ENCODE data around the gene RASGRP3. TPM values are rescaled to one million over a fixed set of nuclear protein-coding genes. Genes with fewer than 3 reads are reported as not detected.

The RASGRP3 gene
- total RNA-seq, 2 experiments from 2014 or later = 3.9 to 4.5 TPM

- H3K36me3 Mint-ChIP-seq (ENCODE audit: low read depth) = peaks cover 8% of the 10 kb centered on the region
- ChIA-PET POLR2A (interaction anchor here (0.6 kb wide), 1 partner anchor 55 kb away, joined by 4 read pairs; no protein-coding TSS in a partner anchor), CTCF (interaction anchor here (2.4 kb wide), 1 partner anchor 9 kb away, joined by 17 read pairs; the partner anchor contains the start of gene RASGRP3)
These were observed 8.6 kb downstream of the RASGRP3 start for GRCh38 chr2:33485051-33485450.

GRCh38 chr2:33486544-33486943 lies 10.1 kb downstream of the RASGRP3 start:
- CTCF ChIA-PET = interaction anchor here (0.8 to 2.4 kb wide), 2 partner anchors 10 to 670 kb away, joined by 3 to 17 read pairs; partner anchors contain the start of gene RASGRP3
- H3K4me1 Mint-ChIP-seq = peaks cover 25% of the 10 kb centered on the region
- H3K9me3 Mint-ChIP-seq (ENCODE audit: low read depth) = no peaks in the 10 kb centered on the region
- no peak overlapping the region for H3K27ac Mint-ChIP-seq
- peaks cover 1% of the 10 kb centered on the region for H3K27me3 Mint-ChIP-seq
- intact Hi-C loops (cut with DNase I, micrococcal nuclease) = no loop called here
- POLR2A ChIA-PET = no interaction called here
- DNase-seq (no peak), ATAC-seq (no peak)
- peaks cover 8% of the 10 kb centered on the region for H3K36me3 Mint-ChIP-seq (ENCODE audit: low read depth)
- no peak overlapping the region for H3K4me3 Mint-ChIP-seq

More at GRCh38 chr2:33485051-33485450, 8.6 kb downstream of the RASGRP3 start:
- peaks cover 25% of the 10 kb centered on the region for H3K4me1 Mint-ChIP-seq
- H3K4me3 Mint-ChIP-seq = no peak overlapping the region
- no peak overlapping the region for H3K27ac Mint-ChIP-seq
- DNase-seq = no peak
- ATAC-seq = no peak
- no peaks in the 10 kb centered on the region for H3K9me3 Mint-ChIP-seq (ENCODE audit: low read depth)
- H3K27me3 Mint-ChIP-seq = peaks cover 1% of the 10 kb centered on the region
- intact Hi-C loops (cut with DNase I, micrococcal nuclease) = no loop called here

GRCh38 chr2:33488178-33488690 lies 11.8 kb downstream of the RASGRP3 start:
- peaks cover 4% of the 10 kb centered on the region for H3K27me3 Mint-ChIP-seq
- ChIA-PET POLR2A (interaction anchor here (1.0 kb wide), 1 partner anchor 12 kb away, joined by 4 read pairs; the partner anchor contains the start of gene RASGRP3), CTCF (interaction anchor here (0.6 to 1.8 kb wide), 4 partner anchors 9 to 184 kb away, joined by 3 to 4 read pairs (median 4); no protein-coding TSS in a partner anchor)
- peaks cover 8% of the 10 kb centered on the region for H3K36me3 Mint-ChIP-seq (ENCODE audit: low read depth)
- ATAC-seq (peak; percentile 43), DNase-seq (no peak)
- no peaks in the 10 kb centered on the region for H3K9me3 Mint-ChIP-seq (ENCODE audit: low read depth)
- intact Hi-C loops (cut with DNase I, micrococcal nuclease) = loop anchor here in 1 of 2 experiments (1.0 kb wide), 1 partner anchor 11 kb away; no protein-coding TSS in a partner anchor
- H3K27ac Mint-ChIP-seq = peak overlapping the region; percentile 4
- H3K4me1 Mint-ChIP-seq = peaks cover 25% of the 10 kb centered on the region
- no peak overlapping the region for H3K4me3 Mint-ChIP-seq

- H3K4me3 Mint-ChIP-seq = no peak overlapping the region
- no peaks in the 10 kb centered on the region for H3K9me3 Mint-ChIP-seq (ENCODE audit: low read depth)
- ChIA-PET CTCF (interaction anchor here (0.6 to 1.8 kb wide), 2 partner anchors 9 to 185 kb away, joined by 3 to 4 read pairs; no protein-coding TSS in a partner anchor), POLR2A (interaction anchor here (1.0 kb wide), 1 partner anchor 13 kb away, joined by 4 read pairs; the partner anchor contains the start of gene RASGRP3)
- intact Hi-C loops (cut with DNase I, micrococcal nuclease) = loop anchor here in 1 of 2 experiments (1.0 kb wide), 1 partner anchor 12 kb away; no protein-coding TSS in a partner anchor
- peaks cover 22% of the 10 kb centered on the region for H3K4me1 Mint-ChIP-seq
- peak overlapping the region; percentile 4 for H3K27ac Mint-ChIP-seq
- H3K27me3 Mint-ChIP-seq = peaks cover 4% of the 10 kb centered on the region
- peak; percentile 64 for ATAC-seq
- no peak for DNase-seq
- peaks cover 8% of the 10 kb centered on the region for H3K36me3 Mint-ChIP-seq (ENCODE audit: low read depth)
These were observed 12.5 kb downstream of the RASGRP3 start for GRCh38 chr2:33488715-33489540.

- no peak for DNase-seq
- Mint-ChIP-seq H3K27me3 (peaks cover 4% of the 10 kb centered on the region), H3K4me3 (no peak overlapping the region), H3K27ac (no peak overlapping the region), H3K36me3 (ENCODE audit: low read depth) (peaks cover 8% of the 10 kb centered on the region), H3K4me1 (peaks cover 19% of the 10 kb centered on the region), H3K9me3 (ENCODE audit: low read depth) (no peaks in the 10 kb centered on the region)
- ChIA-PET CTCF (interaction anchor here (0.6 to 1.2 kb wide), 3 partner anchors 9 to 93 kb away, joined by 3 to 5 read pairs (median 3); partner anchors contain the start of gene RASGRP3), POLR2A (interaction anchor here (0.6 kb wide), 1 partner anchor 638 kb away, joined by 4 read pairs; no protein-coding TSS in a partner anchor)
- intact Hi-C loops (cut with DNase I, micrococcal nuclease) = no loop called here
- ATAC-seq = no peak
These were observed 13.5 kb downstream of the RASGRP3 start for GRCh38 chr2:33489835-33490431.

GRCh38 chr2:33491441-33492084 lies 15.1 kb downstream of the RASGRP3 start:
- CTCF ChIA-PET = interaction anchor here (0.6 kb wide), 1 partner anchor 12 kb away, joined by 3 read pairs; no protein-coding TSS in a partner anchor
- Mint-ChIP-seq H3K27me3 (peaks cover 4% of the 10 kb centered on the region), H3K4me1 (peaks cover 34% of the 10 kb centered on the region), H3K9me3 (ENCODE audit: low read depth) (no peaks in the 10 kb centered on the region), H3K27ac (no peak overlapping the region), H3K4me3 (no peak overlapping the region), H3K36me3 (ENCODE audit: low read depth) (peaks cover 3% of the 10 kb centered on the region)
- intact Hi-C loops (cut with DNase I, micrococcal nuclease) = no loop called here
- DNase-seq (no peak), ATAC-seq (no peak)
- POLR2A ChIA-PET = no interaction called here

GRCh38 chr2:33492399-33493134 lies 16.1 kb downstream of the RASGRP3 start:
- intact Hi-C loops (cut with DNase I, micrococcal nuclease) = no loop called here
- H3K4me1 Mint-ChIP-seq = peaks cover 41% of the 10 kb centered on the region
- CTCF ChIA-PET = interaction anchor here (0.9 to 1.1 kb wide), 3 partner anchors 10 to 106 kb away, joined by 3 read pairs; no protein-coding TSS in a partner anchor
- POLR2A ChIA-PET = no interaction called here
- H3K36me3 Mint-ChIP-seq (ENCODE audit: low read depth) = no peaks in the 10 kb centered on the region
- no peak overlapping the region for H3K27ac Mint-ChIP-seq
- peaks cover 4% of the 10 kb centered on the region for H3K27me3 Mint-ChIP-seq
- H3K4me3 Mint-ChIP-seq = no peak overlapping the region
- ATAC-seq (no peak), DNase-seq (no peak)
- H3K9me3 Mint-ChIP-seq (ENCODE audit: low read depth) = no peaks in the 10 kb centered on the region

- intact Hi-C loops (cut with DNase I, micrococcal nuclease) = no loop called here
- ChIA-PET CTCF (interaction anchor here (1.0 to 1.2 kb wide), 2 partner anchors 11 to 89 kb away, joined by 3 read pairs; no protein-coding TSS in a partner anchor), POLR2A (no interaction called here)
- no peak overlapping the region for H3K4me3 Mint-ChIP-seq
- H3K27ac Mint-ChIP-seq = no peak overlapping the region
- H3K27me3 Mint-ChIP-seq = peaks cover 5% of the 10 kb centered on the region
- ATAC-seq (peak; percentile 48), DNase-seq (no peak)
- H3K4me1 Mint-ChIP-seq = peaks cover 39% of the 10 kb centered on the region
- H3K36me3 Mint-ChIP-seq (ENCODE audit: low read depth) = no peaks in the 10 kb centered on the region
- H3K9me3 Mint-ChIP-seq (ENCODE audit: low read depth) = no peaks in the 10 kb centered on the region
These were observed 17.8 kb downstream of the RASGRP3 start for GRCh38 chr2:33494155-33494779.

- POLR2A ChIA-PET = no interaction called here
- no peak overlapping the region for H3K27ac Mint-ChIP-seq
- H3K4me3 Mint-ChIP-seq = no peak overlapping the region
- DNase-seq (no peak), ATAC-seq (no peak)
- no peaks in the 10 kb centered on the region for H3K9me3 Mint-ChIP-seq (ENCODE audit: low read depth)
- CTCF ChIA-PET = interaction anchor here (1.2 kb wide), 1 partner anchor 11 kb away, joined by 3 read pairs; no protein-coding TSS in a partner anchor
- no peaks in the 10 kb centered on the region for H3K36me3 Mint-ChIP-seq (ENCODE audit: low read depth)
- intact Hi-C loops (cut with DNase I, micrococcal nuclease) = loop anchor here in 1 of 2 experiments (5.0 kb wide), 1 partner anchor 428 kb away; no protein-coding TSS in a partner anchor
- H3K4me1 Mint-ChIP-seq = peaks cover 39% of the 10 kb centered on the region
- peaks cover 5% of the 10 kb centered on the region for H3K27me3 Mint-ChIP-seq
These were observed 18.6 kb downstream of the RASGRP3 start for GRCh38 chr2:33494877-33495641.
